Stimulated activated CD8-positive, alpha-beta memory T cell treated with anti-CD3 and anti-CD28 coated beads, Interleukin-15, amount 100 ng/mL, for 1 hour (primary cell): ENCODE results near the gene RASAL1.

Experiments
- DNase-seq: peaks from one replicate; pipeline ENCODE4 v3.0.0-alpha.2; 2020; ENCODE audit warnings: low read depth

RASAL1 gene

DNA sequence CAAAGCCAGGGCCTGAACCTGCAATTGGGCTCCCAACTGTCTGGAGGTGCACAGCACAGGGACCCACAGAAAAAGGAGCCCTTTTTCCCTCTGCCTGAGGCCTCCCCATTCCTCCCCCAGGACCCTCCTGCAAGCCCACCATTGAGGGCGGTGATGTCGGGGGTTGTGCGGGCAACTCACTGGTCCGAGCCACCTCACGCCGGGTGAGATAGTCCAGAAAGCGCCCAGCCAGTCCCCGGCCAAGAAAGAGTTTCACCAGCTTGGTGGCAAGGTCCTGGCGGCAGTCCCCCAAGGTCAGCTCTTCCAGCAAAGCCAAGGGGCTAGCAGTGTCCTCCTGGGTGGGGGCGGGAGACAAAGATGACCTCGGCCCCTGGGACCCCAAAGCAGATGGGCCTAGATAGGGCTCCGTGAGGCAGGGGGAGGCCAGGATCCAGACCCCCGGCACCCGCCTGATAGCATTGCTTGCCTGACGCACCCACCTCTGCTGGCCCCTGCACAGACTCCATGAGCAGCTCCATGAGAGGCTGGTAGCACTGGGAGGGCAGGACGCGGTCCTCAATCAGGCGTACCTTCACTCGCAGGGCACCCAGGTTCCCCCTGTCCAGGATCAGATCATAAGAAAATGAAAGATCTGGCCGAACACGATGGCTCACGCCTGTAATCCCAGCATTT is 20.0 kb downstream of the RASAL1 start:
- no peak for DNase-seq

DNA sequence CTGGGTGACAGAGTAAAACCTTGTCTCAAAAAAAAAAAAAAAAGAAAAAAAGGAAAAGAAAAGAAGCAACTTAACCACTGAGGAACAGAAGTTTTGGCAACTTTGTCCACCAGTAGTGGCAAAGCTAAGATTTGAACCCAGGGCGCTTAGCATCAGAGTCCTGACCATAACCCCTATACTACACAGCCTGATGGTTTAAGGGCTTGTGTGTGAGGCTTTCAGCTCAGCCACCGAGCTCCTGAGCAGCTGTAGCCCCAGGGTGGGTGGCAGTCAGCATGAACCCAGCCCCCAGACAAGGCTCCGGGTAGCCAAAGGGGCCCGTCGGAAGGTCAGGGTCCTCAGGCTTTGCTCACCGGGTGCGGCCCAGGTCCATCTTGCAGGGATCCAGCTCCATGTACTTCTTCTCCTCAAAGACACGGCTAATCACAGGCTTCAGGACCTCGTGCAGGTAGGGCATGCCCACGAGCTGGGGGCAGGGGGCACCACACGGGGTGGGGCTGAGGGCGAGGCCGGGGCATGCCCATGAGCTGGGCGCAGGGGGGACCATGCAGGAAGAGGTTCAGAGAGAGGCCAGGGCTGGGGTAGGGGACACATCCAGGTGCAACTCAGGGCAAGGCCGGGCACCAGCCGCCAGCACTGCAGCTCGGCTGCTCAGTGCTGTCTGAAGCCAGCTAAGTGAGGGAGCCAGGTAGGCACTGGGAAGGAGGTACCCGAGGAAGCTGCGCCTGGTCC is 20.9 kb downstream of the RASAL1 start:
- no peak for DNase-seq

DNA sequence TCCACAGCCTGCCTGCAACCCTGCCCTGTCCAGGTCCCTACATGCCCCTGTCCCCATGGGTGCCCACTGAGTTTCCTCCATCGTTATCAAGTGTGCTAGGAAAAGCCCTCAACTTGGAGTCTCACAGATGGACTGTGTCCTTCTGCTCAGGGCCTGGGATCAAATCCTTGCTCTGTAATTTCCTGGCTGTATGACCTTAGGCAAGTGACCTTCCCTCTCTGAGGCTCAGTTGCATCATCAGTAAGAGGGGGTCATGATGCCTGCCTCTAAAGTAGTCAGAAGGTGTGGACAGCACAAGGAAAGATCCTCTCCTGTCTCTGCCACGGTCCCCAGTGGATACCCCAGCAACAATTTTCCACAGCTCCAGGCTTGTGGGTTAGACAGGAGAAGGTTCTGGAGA is 22.2 kb downstream of the RASAL1 start:
- no peak for DNase-seq

DNA sequence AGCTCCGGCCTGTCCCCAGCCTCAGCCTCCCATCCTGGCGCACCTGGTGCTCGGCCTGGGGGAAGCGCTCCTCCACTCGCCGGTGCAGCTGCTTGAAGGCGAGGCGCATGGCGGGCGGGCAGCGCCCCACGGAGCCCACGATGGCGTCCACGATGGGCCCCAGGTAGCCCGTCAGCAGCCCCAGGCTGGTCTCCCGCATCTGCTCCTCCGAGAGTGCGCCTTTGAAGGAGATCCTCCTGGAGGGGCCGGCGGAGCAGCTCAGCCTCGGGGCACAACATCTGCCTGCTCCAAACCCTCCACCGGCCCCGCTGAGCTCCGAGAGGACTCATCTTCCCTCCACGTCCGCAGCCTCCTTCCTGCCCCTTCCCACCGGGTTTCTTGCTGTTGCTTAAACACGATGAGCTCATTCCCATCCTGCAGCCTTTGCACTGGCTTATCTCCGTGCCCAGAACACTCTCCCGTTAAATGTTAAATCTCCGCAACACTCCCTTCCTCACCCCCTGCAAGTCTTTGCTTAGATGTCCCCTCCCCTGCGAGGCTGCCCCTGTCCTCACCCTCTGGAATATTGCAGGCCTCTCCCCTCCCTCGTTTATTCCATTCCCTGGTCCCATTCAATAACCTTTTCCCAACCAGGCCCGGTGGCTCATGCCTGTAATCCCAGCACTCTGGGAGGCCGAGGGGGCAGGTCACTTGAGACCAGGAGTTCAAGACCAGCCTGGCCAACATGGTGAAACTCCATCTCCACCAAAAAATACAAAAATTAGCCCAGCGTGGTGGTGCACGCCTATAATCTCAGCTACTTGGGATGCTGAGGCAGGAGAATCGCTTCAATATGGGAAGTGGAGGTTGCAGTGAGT is 23.3 kb downstream of the RASAL1 start:
- no peak for DNase-seq

DNA sequence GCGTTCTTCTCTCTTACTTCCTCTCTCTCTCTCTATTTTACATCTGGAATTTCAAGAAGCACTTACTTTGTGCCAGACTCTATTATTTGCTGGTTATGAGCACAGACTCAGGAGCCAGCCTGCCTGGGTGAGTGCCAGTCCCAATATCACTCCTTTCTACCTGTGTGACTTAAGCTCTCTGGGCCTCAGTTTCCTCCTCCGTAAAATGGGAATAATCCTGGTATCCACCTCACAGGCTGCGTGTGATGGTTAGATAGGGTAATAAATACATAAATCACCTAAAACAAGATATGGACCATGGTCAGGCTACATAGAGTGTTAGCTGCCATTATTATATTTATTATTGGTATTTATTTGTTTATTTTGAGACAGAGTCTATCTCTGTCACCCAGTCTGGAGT is 24.3 kb downstream of the RASAL1 start:
- no peak for DNase-seq

DNA sequence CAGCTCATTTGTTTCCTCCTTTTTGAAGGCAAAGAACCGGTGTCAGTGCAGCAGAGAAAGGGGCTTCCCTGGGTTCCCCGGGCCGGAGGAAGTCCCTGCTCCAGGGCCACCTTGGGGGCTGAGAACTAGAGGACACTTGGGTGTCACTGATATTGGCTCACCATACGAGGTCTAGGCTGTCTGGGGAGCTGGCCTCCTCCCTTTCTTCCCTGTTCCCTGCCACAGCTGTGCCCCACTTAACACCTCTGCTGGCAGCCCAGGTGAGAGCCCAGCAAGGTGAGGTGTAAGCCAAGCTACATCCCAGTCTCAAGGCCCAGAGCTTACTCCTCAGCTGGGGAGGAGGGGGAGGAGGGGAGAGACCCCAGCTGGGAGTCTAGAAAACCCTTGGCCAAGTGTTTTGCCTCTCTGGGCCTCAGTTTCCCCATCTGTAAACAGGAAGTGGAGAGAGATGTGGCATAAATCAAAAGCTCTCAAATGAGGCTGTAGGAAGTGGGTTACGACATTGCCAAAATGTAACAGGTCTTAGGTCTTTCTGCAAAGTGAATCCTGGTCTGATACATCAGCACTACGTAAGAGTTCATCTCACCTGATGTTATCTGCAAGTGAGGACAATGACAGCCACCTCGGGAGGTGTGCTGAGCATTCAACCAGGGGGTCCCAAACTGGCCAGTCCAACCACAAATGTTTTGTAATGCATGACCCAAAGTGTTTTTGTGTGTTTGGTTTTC is 25.5 kb downstream of the RASAL1 start:
- no peak for DNase-seq

DNA sequence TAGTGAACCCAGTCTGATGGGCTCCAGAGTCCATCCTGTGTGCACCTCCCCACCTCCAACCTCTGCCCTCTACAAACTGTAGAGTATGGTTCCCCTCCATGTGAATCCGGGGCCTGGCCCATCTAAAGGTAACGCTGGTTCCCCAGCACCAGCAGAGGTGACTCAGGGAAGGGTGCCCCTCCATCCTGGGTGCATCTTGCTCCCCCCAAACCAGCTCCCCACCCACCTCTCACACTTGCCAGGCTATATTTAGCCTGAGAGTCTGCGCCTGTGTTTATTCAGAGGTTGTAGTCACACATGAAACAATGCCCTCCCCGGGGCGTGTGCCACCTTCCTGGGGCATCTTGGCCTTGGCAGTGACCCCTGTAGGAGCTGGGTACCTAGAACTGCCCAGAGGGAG is 26.2 kb downstream of the RASAL1 start:
- no peak for DNase-seq

DNA sequence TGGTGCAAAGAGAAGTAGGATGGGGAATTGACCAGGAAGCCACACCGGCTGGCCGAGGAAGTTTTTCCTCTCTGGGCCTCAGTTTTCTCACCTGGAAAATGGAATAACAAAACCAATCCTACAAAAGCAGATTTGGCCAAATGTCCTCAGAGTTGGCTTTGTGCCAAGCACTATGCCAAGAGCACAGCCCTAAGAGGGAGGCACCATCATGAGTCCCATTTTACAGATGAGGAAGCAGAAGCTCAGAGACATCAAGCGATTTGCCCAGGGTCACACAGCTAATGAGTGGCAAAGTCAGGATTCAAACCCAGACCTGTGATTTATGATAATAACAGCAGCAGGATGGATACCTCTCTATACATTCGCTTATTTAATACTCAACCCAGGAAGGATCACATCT is 27.3 kb downstream of the RASAL1 start:
- DNase-seq, result no peak

DNA sequence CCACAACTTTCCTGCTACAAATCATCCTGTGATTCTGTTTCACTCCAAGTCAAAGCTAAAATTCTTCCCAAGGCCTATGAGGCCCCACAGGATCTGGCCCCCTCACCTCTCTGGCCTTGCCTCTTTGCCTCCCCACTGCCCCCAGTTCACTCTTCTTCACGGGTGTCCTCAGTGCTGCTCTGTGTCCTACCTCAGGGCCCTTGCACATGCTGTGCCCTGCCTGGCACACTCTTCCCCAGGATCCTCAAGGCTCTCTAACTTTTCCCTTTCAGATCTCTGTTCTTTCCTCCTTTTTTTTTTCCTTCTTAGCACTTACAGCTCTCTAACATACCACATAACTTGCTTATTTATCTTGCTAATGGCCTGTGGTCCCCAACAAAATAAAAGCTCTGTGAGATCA is 29.2 kb downstream of the RASAL1 start:
- no peak for DNase-seq

DNA sequence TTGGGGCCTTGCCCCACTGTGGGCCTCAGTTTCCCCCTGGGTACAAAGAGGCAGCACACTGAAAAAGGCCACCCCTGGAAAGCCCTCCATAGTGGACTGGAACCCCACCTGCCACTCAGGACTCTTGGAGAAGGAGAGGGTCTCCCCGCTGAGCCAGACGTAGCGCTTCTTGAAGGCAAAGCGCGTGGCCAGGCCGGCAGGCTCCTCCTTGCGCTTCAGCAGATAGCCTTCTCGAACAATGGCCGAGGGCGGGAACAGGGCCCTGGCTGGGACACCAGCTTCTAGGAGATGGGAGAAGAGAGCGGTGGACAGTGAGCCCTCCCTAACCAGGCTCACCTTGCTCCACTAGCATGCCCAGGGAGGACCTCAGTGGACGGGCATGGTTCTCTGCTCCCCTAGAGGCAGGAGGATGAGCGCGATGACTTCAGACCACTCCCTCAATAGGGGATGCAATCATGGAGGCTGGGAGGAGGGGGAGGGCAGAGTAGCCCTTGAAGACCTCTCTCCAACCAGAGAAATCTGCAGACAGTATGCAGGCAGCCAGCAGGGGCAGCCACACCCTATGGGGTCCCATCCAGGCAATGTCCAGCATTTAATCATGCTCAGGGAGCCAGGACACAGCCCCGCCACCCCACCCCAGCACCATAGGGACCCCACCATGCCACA is 29.8 kb downstream of the RASAL1 start:
- DNase-seq, result no peak

DNA sequence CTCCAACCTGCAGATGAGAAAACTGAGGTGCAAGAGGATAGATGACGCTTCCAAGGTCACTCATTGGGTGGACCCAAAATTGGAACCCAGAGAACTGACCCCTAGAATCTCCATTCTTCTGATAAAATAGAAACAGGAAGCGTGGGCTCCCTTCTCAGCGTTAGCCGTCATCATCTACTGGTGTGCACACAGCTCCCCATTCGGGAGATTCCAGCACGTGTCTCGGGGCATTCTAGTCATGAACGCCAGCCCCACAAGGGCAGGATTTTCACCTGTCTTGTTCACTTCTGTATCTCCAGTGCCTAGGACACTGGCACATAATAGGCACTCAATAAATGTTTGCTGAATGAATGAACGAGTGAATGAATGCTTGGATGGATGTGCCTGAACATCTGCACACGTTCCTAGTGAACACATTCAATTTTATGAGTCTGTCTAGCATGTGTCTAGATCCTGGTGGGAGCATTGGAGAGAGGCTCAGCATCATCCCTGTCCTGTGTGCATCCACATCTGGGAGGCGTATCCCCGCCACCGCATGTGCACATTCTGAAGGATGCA is 30.5 kb downstream of the RASAL1 start:
- DNase-seq, result no peak

DNA sequence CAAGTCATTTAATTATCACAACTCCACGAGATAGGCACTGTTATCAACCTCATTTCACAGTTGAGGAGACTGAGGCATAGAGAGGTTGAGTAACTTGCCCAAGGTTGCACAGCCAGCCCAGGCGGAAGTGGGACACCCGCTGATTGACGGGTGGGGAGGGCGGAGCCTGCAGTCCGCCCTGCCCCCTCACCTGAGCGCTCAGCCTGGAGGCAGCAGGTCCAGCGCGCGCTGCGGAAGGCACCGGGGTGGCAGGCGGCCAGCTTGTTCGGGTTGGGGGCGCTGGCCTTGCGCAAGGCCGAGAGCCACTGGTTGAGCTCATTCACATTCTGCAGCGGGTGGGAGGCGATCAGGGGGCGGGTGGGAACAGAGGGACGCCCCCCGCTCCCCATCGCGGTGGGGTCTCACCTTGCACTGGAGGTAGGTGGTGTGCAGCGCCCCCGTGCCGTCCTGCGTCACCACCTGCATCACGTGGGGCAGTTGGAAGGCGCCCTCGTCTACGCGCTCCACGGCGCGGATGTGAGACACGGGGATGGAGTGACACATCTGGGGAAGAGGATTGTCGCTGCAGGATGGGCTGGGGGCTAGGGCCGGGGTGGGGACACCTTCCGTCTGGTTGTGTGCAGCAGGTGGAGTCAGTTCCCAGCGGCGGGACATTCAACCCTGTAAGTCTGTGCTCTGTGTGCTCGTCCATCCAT is 31.7 kb downstream of the RASAL1 start:
- peak; percentile 22 for DNase-seq

DNA sequence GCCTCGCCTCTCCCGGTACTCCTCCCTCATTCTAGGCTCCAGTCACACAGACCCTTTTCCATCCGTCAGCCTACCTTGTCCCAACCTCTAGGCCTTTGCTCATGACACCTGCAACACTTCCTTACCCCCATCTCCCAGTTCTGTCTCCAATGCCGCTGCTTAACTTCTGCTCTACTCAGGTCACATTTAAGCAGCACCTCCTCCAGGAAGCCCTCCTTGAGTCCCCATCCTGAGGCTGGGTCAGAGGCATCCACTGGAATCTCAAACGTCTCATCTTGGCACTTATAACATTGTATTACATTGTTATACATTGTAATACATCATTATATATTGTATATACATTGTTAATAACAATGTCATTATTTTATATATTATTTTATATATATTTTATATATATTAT is 32.8 kb downstream of the RASAL1 start:
- no peak for DNase-seq

DNA sequence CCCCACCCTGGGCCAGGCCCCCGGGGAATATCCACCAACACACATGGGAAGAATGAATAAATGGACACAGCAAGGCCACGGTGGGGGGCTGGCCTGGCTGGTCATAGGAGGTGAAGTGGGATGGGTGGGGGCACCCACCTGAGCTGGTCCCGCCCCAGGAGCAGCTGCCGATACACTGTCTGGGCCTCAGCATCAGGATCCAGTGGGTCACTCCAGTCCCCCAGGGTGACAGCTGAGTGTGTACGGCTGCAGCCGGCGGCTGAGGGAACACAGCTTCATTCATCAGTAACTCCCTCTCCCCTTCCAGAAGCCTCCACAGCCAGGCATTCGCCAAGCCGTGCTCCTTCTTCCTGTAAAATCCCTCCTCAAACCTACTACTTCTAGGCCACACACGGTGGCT is 33.8 kb downstream of the RASAL1 start:
- DNase-seq, result no peak

DNA sequence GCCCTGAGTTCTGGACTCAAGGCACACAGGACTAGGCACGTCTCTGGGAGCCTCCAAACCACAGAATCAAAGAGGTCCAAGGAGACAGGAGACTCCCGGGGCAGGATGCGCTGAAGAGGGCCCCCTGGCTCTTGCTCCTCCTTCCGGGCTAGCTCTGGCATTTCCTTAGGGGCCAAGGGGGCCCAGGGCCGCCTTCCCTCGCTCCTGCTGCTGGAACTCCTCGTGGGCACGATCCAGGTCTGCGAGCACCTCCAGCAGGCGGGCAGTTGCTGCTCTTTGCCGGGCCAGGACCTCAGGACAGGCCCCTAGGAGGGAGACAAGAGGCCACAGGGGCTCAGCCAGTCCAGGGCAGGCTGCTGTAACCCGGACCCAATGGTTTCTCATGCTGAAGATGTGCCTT is 35.8 kb downstream of the RASAL1 start:
- no peak for DNase-seq

DNA sequence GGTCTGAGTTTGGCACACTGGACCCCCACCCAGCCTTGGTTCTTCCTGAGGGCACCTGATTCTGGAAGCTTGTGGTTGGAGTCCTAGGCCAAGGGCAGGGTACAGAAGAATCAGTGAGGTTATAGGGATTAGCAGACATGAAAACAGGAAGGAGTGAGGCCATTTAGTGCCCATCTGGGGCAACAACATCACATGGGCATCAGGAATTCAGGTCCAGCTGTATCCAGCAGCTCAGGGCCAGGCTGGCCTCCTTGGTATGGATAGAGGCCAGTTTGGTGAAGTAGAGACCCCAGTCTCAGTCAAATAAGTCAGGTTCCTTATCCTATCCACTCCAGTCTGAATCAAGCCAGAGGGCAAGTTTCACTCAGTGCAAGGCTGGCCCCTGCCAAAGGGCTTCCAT is 36.2 kb downstream of the RASAL1 start:
- no peak for DNase-seq

DNA sequence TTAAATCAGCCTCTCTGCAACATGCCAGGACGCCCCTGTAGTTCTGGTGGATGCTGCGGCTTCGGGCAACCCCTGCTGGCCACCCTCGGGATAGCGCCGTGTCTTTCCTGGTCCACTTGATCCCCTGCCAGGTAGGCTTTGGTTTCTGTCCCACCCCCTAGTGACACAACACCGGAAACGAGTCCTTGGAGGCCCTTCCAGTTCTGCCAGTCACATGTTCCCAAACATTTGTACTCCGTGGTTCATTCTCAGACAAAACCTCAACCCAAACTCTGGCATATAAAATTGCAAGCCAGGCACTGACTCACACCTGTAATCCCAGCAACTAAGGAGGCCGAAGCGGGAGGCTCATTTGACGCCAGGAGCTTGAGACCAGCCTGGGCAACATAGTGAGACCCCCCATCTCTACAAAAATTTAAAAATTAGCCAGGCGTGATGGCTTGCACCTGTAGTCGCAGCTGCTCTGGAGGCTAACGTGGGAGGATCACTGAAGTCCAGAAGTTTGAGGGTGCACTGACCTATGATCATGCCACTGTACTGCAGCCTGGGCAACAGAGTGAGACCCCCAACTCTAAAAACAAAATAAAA is 37.0 kb downstream of the RASAL1 start:
- peak; percentile 51 for DNase-seq

DNA sequence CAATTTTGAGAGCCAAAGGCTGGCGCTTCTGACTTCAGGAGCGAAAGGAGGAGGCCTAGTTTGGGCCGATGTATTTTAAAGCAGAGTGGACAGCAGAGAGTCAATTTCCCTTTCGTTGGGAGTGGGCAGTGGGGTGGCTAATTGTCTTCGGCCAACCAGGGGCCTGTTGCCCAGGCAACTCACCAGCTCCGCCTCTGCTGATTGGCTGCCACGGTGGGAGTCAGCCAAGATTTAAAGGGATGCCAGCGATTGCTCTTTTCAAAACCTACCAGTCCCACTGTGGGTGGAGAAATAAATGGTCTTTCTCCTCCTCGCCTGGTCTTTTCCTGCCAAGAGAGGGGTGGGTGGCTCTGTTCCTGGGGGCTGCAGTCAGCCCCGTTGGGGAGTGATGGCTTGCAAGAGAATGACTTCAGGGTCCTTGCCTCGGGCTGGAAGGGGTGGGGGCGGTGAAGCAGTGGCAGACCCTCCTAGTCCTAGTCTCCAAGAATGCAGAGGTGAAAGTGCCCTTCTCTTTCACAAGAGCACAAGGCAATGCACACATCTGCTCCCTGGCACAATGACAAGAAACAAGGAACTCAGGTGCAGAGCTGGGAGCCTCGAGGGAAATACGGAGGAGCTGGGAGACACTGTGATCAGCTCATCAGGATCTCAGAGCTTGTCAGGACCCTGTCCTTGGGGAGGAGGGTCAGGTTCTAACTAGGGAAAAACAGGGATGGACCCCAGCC is 37.7 kb downstream of the RASAL1 start:
- DNase-seq, result no peak

DNA sequence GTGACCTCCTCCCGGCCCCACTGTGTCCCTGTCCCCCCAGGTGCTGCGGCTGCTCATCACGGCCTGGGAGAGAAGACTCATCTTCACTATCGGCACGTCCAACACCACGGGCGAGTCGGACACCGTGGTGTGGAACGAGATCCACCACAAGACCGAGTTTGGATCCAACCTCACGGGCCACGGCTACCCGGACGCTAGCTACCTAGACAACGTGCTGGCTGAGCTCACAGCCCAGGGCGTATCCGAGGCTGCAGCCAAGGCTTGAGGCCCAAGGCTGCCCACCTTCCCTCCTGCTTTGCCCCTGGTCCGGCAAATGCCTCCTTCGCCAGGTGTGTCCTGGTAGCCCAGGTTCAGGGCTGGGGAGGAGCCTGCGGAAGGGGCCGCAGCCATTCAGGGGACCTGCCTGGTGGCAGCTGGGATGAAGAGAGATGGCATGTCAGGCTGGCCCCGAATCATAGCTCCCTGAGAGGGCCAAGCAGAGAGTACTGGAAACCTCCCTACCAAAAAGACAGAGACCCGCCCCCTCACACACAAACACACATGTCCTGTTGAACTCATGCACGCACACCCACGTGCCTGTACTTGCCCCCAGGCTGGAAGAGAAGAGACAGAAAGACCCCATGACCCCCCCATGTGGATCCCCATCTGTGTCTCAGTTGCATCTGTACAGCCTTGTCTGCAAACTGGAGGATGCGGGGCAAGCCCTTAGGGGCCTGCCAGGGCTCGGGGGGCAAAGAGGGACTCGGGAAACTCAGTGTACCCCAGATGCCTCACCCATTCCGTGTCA is 38.7 kb downstream of the RASAL1 start:
- no peak for DNase-seq
